22Rv1 (cell line): ENCODE measurements around the gene HTR1E.
"Not testable (repeated sequence)": the region's sequence is repeated elsewhere in the genome, so short reads cannot be mapped to it uniquely, and the experiment has no call there.

Source experiments
- H3K27ac ChIP-seq: fragments of 450-650 bp; 2 replicates; pipeline ENCODE4 v1.5.1; 2017
- CTCF ChIP-seq: fragments of 450-650 bp; IDR thresholded peaks from 2 replicates; pipeline ENCODE4 v1.5.1; 2017; ENCODE audit warnings: mild to moderate bottlenecking
- ZFX ChIP-seq: fragments of 450-650 bp; IDR thresholded peaks from 2 replicates; pipeline ENCODE4 v1.6.1; 2017; ENCODE audit warnings: antibody characterized with exemption, borderline replicate concordance

The HTR1E gene

GRCh38 chr6:86978251-86978650 lies 40.9 kb downstream of the HTR1E start:
- no peak overlapping the region for H3K27ac ChIP-seq
- TF ChIP-seq ZFX: no peak
- TF ChIP-seq CTCF: no peak

- H3K27ac ChIP-seq: no peak overlapping the region
- no peak for TF ChIP-seq ZFX
- TF ChIP-seq CTCF: no peak
Measured at GRCh38 chr6:87001494-87001893, 64.2 kb downstream of the HTR1E start.

GRCh38 chr6:87002391-87002790 lies 65.1 kb downstream of the HTR1E start:
- H3K27ac ChIP-seq: not testable (repeated sequence)

GRCh38 chr6:87006541-87006940 lies 69.2 kb downstream of the HTR1E start:
- not testable (repeated sequence) for H3K27ac ChIP-seq

- not testable (repeated sequence) for H3K27ac ChIP-seq
Measured at GRCh38 chr6:87009581-87009980, 72.3 kb downstream of the HTR1E start.

- TF ChIP-seq ZFX (no peak), CTCF (no peak)
- no peak overlapping the region for H3K27ac ChIP-seq
Measured at GRCh38 chr6:87012035-87012434, 74.7 kb downstream of the HTR1E start.

GRCh38 chr6:87012743-87013142 lies 75.4 kb downstream of the HTR1E start:
- TF ChIP-seq ZFX (no peak), CTCF (no peak)

GRCh38 chr6:87016772-87017171 lies 79.4 kb downstream of the HTR1E start:
- TF ChIP-seq CTCF (no peak), ZFX (no peak)
- H3K27ac ChIP-seq: no peak overlapping the region

More at GRCh38 chr6:87012743-87013142, 75.4 kb downstream of the HTR1E start:
- H3K27ac ChIP-seq: no peak overlapping the region

GRCh38 chr6:87027021-87027420 lies 89.7 kb downstream of the HTR1E start:
- H3K27ac ChIP-seq: no peak overlapping the region
- TF ChIP-seq ZFX (no peak), CTCF (no peak)
